NB4 (cell line): ENCODE data around the gene IMP4.

ENCODE experiments used
- DNase-seq: peaks from one replicate; pipeline ENCODE4 v3.0.0; 2010; ENCODE audit warnings: low read depth
- H3K4me3 ChIP-seq: one replicate; pipeline ENCODE4 v1.5.1; 2011; ENCODE audit warnings: mild to moderate bottlenecking, low read depth, low read length, moderate library complexity
- MYC ChIP-seq: IDR thresholded peaks from 2 replicates; pipeline ENCODE4 v1.6.1; 2011; ENCODE audit warnings: low read depth, low read length
- POLR2A ChIP-seq: IDR thresholded peaks from 2 replicates; pipeline ENCODE4 v1.6.1; 2011; ENCODE audit warnings: mild to moderate bottlenecking; ENCODE audit not compliant: insufficient read length; ENCODE audit errors: extremely low read depth
- TF ChIP-seq, protein P1 (sequence below): IDR thresholded peaks from 2 replicates; pipeline ENCODE4 v1.6.1; 2011; ENCODE audit warnings: low read depth, low read length
- TF ChIP-seq, protein P2 (sequence below): IDR thresholded peaks from one replicate; pipeline ENCODE4 v1.5.1; 2012; ENCODE audit warnings: low read depth, low read length

The IMP4 gene

GRCh38 chr2:130389358-130389757 lies 46.7 kb downstream of the IMP4 start:
- DNase-seq, result no peak
- H3K4me3 ChIP-seq, result no peak overlapping the region
- TF ChIP-seq MYC, result no peak
- TF ChIP-seq, protein P1, sequence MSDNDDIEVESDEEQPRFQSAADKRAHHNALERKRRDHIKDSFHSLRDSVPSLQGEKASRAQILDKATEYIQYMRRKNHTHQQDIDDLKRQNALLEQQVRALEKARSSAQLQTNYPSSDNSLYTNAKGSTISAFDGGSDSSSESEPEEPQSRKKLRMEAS, result no peak
- no peak for TF ChIP-seq POLR2A
- TF ChIP-seq, protein P2, sequence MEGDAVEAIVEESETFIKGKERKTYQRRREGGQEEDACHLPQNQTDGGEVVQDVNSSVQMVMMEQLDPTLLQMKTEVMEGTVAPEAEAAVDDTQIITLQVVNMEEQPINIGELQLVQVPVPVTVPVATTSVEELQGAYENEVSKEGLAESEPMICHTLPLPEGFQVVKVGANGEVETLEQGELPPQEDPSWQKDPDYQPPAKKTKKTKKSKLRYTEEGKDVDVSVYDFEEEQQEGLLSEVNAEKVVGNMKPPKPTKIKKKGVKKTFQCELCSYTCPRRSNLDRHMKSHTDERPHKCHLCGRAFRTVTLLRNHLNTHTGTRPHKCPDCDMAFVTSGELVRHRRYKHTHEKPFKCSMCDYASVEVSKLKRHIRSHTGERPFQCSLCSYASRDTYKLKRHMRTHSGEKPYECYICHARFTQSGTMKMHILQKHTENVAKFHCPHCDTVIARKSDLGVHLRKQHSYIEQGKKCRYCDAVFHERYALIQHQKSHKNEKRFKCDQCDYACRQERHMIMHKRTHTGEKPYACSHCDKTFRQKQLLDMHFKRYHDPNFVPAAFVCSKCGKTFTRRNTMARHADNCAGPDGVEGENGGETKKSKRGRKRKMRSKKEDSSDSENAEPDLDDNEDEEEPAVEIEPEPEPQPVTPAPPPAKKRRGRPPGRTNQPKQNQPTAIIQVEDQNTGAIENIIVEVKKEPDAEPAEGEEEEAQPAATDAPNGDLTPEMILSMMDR, result no peak

DNA sequence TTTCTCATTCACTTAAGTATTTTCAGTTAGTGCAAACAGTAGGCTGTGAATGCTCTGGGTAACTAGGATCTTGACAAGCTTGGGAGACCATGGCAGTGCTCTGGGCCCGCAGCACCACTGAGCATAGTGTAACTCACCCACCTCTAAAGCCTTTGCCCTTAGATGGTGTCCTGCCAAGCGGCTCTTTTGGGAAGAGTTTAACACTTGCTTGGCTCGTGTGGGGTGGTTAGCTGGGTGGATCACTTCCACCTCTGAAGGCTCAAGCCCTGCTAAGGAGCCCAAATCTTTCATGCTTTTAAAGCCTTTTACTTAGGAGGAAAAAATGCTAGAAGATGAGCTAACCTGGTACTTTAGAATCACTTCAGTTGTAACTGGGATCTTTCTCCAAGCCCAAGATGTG lies 47.1 kb downstream of the IMP4 start:
- no peak for TF ChIP-seq POLR2A
- no peak for TF ChIP-seq MYC
- TF ChIP-seq, protein P2, result no peak
- TF ChIP-seq, protein P1, result no peak
- DNase-seq, result no peak
- no peak overlapping the region for H3K4me3 ChIP-seq

DNA sequence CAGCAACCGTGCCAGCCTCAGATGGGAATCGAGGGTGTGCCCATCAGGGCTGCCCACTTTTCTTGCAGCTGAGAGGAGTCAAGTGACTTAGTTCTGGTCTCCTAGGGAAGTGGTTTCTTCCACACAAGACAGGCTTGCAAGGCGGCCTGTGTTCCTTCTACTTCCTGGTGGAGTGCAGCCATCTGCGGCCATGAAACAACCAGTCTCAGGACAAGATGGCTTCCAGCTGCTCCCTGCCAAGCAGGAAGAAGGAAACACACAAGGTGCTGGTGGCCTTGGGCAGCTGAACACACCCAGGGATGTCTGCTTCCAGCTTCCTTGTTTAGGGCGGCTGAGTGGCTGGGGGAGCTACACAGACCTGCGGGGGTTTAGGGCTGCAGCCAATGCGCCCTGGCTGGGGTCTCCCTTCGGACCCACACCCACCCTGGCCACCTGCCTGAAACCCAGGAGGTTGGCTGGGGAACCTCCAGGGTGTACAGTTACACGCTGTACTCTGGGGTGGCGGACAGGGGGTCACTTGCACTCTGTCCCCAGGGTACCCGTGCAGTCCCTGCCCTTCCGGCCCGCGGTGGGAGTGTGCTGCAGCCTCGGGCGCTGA lies 47.9 kb downstream of the IMP4 start:
- peak overlapping the region; percentile 61 for H3K4me3 ChIP-seq
- DNase-seq, result peak; percentile 41
- TF ChIP-seq, protein P1, result no peak
- no peak for TF ChIP-seq POLR2A
- no peak for TF ChIP-seq MYC
- TF ChIP-seq, protein P2, result no peak

DNA sequence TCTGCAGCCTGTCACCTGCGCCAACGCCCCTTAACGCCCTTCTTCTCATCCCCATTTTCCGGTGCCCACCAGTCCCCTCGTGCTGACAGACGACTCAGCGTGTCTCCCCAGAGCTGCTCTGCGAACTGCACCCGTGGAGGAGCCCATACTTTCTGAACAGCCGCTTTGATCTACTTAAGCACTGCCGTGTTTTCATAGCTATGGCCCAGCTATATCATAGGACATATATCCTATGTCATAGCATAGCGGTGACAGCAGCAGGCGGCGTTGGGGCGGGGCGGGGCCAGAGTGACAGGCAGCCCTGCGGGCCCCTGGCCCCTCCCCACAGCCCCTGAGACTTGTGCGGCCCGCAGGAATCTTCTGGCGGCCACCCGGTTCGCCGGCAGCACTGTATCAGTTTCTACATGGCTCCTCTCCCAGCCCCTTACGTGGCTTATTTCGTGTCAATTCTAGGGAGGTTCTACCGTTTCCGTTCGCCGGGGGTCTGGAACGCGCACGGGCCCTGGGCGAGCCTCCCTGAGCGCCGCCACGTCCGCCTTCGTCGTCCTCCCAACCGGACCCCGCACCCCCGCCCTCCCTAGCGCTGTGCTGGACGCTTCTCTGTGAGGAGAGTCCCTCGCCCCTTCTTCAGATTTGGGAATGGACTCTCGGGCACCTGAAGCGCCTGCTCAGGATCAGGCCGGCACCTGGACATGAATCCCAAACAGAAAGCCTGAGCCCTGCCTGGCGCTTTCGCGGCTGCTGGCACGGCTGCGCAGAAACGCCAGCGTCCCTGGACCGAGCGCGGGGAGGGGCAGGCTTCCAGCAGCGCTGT lies 48.6 kb downstream of the IMP4 start:
- DNase-seq, result peak; percentile 81
- TF ChIP-seq, protein P1, result no peak
- TF ChIP-seq MYC (no peak), POLR2A (no peak)
- TF ChIP-seq, protein P2, result no peak
- peak overlapping the region; percentile 61 for H3K4me3 ChIP-seq

DNA sequence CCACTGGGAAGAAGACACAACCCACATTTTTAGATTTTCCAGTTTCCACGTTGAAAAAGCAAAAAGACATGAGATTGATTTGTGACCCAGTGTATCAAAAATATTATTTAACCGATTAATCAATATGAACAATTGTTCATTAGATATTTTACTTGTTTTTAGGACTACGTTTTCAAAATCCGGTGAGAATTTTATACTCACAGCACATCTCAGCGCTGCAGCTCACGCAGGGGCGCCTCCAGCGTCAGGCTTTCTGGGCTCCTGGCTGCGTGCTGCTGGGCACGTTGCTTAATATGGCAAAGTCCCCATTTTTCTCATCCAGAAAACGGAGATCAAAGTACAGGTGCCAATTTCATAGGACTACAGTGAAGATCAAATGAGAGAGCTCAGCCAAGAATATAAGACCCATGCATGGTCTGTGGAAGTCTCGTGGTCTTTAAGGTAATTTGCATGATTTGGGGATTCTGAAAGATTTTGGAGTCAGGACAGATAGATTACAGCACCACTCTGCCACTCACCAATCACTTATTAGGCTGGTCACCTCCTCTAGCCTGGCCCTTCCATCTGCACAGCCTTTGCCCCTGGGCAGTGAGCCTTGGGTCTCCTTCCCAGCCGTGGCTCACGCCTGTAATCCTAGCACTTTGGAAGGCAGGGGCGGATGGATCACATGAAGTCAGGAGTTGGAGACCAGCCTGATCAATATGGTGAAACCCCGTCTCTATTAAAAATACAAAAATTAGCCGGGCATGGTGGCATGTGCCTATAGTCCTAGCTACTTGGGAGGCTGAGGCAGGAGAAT lies 49.4 kb downstream of the IMP4 start:
- TF ChIP-seq, protein P1, result no peak
- TF ChIP-seq, protein P2, result no peak
- TF ChIP-seq MYC, result no peak
- TF ChIP-seq POLR2A, result no peak
- H3K4me3 ChIP-seq, result peak overlapping the region; percentile 61
- no peak for DNase-seq
